HepG2 (cell line): ENCODE results near the gene TMEM39B. TPM values are rescaled to one million over a fixed set of nuclear protein-coding genes. Genes with fewer than 3 reads are reported as not detected.

Experiments
- AGO1 ChIP-seq: fragments of 200-400 bp; formaldehyde crosslinking; IDR thresholded peaks from 2 replicates; pipeline ENCODE4 v1.6.1; 2017; ENCODE audit warnings: mild to moderate bottlenecking, low read depth, low read length, moderate library complexity; ENCODE audit not compliant: poor library complexity, severe bottlenecking
- BORCS8-MEF2B ChIP-seq: sonication (generic); formaldehyde crosslinking; IDR thresholded peaks from 2 replicates; pipeline ENCODE4 v1.8.0; 2022; ENCODE audit warnings: mild to moderate bottlenecking, missing genetic modification reagents
- HNF4A ChIP-seq: sonication (generic); formaldehyde crosslinking; IDR thresholded peaks from 2 replicates; pipeline ENCODE4 v1.4.0; 2020; ENCODE audit warnings: missing genetic modification reagents
- HOXA5 ChIP-seq: sonication (generic); formaldehyde crosslinking; IDR thresholded peaks from 2 replicates; pipeline ENCODE4 v1.4.0; 2020; ENCODE audit warnings: missing genetic modification reagents
- JUN ChIP-seq: sonication (generic); formaldehyde crosslinking; IDR thresholded peaks from 2 replicates; pipeline ENCODE4 v1.4.0; 2020; ENCODE audit warnings: mild to moderate bottlenecking, missing genetic modification reagents
- KDM2A ChIP-seq: sonication (generic); formaldehyde crosslinking; IDR thresholded peaks from 2 replicates; pipeline ENCODE4 v1.4.0; 2020; ENCODE audit warnings: low read depth, missing genetic modification reagents, borderline replicate concordance
- MTA1 ChIP-seq: sonication (generic); formaldehyde crosslinking; IDR thresholded peaks from 2 replicates; pipeline ENCODE4 v1.4.0; 2020; ENCODE audit warnings: missing genetic modification reagents, mild to moderate bottlenecking, borderline replicate concordance
- NCOA1 ChIP-seq: sonication (generic); formaldehyde crosslinking; IDR thresholded peaks from 2 replicates; pipeline ENCODE4 v1.9.0; 2021; ENCODE audit warnings: missing genetic modification reagents
- PITX1 ChIP-seq: sonication (generic); formaldehyde crosslinking; IDR thresholded peaks from 2 replicates; pipeline ENCODE4 v1.5.1; 2020; ENCODE audit warnings: mild to moderate bottlenecking, missing genetic modification reagents
- SP1 ChIP-seq, 2 experiments: fragments of 450-650 bp in 1 of 2; sonication (generic) in 1 of 2; formaldehyde crosslinking in 1 of 2; IDR thresholded peaks; 2 replicates each; pipeline versions ENCODE4 v1.4.0 to v1.6.1; 2016 to 2020; ENCODE audit warnings: missing genetic modification reagents in 1 of 2
- ZNF274 ChIP-seq: sonication (generic); formaldehyde crosslinking; IDR thresholded peaks from 2 replicates; pipeline ENCODE4 v1.5.1; 2020; ENCODE audit warnings: mild to moderate bottlenecking, missing genetic modification reagents
- ZNF34 ChIP-seq: sonication (generic); formaldehyde crosslinking; IDR thresholded peaks from 2 replicates; pipeline ENCODE4 v1.4.0; 2020; ENCODE audit warnings: mild to moderate bottlenecking, missing genetic modification reagents, borderline replicate concordance
- ZNF567 ChIP-seq: sonication (generic); formaldehyde crosslinking; IDR thresholded peaks from 2 replicates; pipeline ENCODE4 v1.8.1; 2023; ENCODE audit warnings: mild to moderate bottlenecking, missing genetic modification reagents, borderline replicate concordance
- polyA plus RNA-seq, 8 experiments: library from polyadenylated mRNA; depleted of rRNA in 3 of 8; stranded (reverse) in 7 of 8; unstranded in 1 of 8; fragments of >200 nt; fragmentation: Illumina TruSeq in 4 of 8; extraction: Trizol in 4 of 8; gene quantifications; 2 replicates each; pipeline versions ENCODE4 v1.2.1 to v1.2.3, GENCODE V29; 2011 to 2016; ENCODE audit warnings: low read depth in 4 of 8, missing spikeins in 1 of 8, mixed read lengths in 1 of 8; ENCODE audit not compliant: insufficient read depth in 1 of 8
- total RNA-seq, 5 experiments: library from RNA; depleted of rRNA; stranded (reverse); fragments of >200 nt; fragmentation: Illumina TruSeq; extraction: Trizol; gene quantifications; 2 replicates each; pipeline ENCODE4 v1.2.3, GENCODE V29; 2016; ENCODE audit warnings: low read depth in 1 of 5
- TF ChIP-seq, protein P1 (sequence below): sonication (generic); formaldehyde crosslinking; IDR thresholded peaks from 2 replicates; pipeline ENCODE4 v1.8.0; 2022; ENCODE audit warnings: mild to moderate bottlenecking, missing genetic modification reagents; ENCODE audit not compliant: insufficient replicate concordance
- TF ChIP-seq, protein P2 (sequence below): sonication (generic); formaldehyde crosslinking; IDR thresholded peaks from 2 replicates; pipeline ENCODE4 v1.4.0; 2020; ENCODE audit warnings: mild to moderate bottlenecking, missing genetic modification reagents, borderline replicate concordance
- TF ChIP-seq, protein P3 (sequence below): sonication (generic); formaldehyde crosslinking; IDR thresholded peaks from 2 replicates; pipeline ENCODE4 v1.5.1; 2020; ENCODE audit warnings: missing genetic modification reagents, mild to moderate bottlenecking, borderline replicate concordance
- TF ChIP-seq, protein P4 (sequence below), 2 experiments: fragments of 450-650 bp in 1 of 2; sonication (generic) in 1 of 2; formaldehyde crosslinking; IDR thresholded peaks; 2 replicates each; pipeline versions ENCODE4 v1.5.0 to v1.8.0; 2020 to 2022; ENCODE audit warnings: mild to moderate bottlenecking in 1 of 2, missing genetic modification reagents in 1 of 2
- TF ChIP-seq, protein P5 (sequence below): conservative IDR thresholded peaks from 2 replicates; pipeline ENCODE4 v1.6.1; 2018; ENCODE audit warnings: missing genetic modification reagents

TMEM39B gene
- total and polyA plus RNA-seq, 2 of the 13 experiments (the other 11 are each of a cell fraction or from before 2014, with no cell fraction given) = 4.9 to 10.4 TPM

DNA sequence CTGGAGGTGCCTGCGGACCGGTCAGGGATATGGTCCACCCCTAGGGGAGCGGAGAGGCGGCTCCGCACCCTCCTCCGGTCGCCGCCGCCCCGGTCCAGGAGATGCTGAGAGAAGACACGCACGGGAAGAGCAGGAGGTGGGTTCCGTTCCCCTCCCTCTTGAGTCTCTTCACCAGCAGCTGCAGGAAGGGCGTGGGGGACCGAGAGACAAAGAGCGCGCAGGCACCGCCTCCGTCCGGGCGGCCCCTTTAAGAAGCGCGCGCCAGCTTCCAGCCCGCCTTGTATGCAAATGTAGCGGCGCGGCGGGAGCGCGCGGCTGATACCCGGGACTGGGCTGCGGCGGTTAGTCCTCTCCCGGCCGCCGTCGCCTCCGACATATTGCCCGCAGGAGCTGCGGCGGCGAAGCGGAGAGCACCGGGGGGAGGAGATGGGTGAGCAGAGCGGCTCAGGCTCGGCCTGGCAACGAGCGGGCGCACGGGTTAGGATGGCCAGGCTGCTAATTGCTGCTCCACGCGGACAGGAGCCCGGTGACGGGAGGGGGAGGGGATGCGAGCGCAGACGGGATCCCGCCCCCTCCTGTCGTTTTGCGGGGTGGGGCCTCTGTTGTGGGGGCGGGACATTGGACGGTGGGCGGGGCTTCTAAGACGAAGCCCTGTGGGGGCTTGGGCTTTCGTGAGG is at the start of gene TMEM39B (continued):
- TF ChIP-seq, protein P1, sequence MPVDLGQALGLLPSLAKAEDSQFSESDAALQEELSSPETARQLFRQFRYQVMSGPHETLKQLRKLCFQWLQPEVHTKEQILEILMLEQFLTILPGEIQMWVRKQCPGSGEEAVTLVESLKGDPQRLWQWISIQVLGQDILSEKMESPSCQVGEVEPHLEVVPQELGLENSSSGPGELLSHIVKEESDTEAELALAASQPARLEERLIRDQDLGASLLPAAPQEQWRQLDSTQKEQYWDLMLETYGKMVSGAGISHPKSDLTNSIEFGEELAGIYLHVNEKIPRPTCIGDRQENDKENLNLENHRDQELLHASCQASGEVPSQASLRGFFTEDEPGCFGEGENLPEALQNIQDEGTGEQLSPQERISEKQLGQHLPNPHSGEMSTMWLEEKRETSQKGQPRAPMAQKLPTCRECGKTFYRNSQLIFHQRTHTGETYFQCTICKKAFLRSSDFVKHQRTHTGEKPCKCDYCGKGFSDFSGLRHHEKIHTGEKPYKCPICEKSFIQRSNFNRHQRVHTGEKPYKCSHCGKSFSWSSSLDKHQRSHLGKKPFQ (CRISPR knock-in tag) = peak; percentile 61
- TF ChIP-seq AGO1 (peak; percentile 27), HNF4A (CRISPR knock-in tag) (no peak), ZNF274 (CRISPR knock-in tag) (peak; percentile 87; the same call in 1 of the 2 replicates), ZNF567 (0 out of 2 replicates have a peak, but pooled peaks have one; percentile 18), SP1 (IDR thresholded peaks at IDR 0.05) (no peak), SP1 (CRISPR knock-in tag; IDR thresholded peaks at IDR 0.05) (peak; percentile 68; the same call in 1 of the 2 replicates), PITX1 (peak; percentile 23; the same call in 1 of the 2 replicates), ZNF34 (CRISPR knock-in tag) (no peak), MTA1 (CRISPR knock-in tag) (peak; percentile 19; the same call in 1 of the 2 replicates), HOXA5 (CRISPR knock-in tag) (peak; percentile 53; the same call in 1 of the 2 replicates), BORCS8-MEF2B (CRISPR knock-in tag) (no peak), NCOA1 (CRISPR knock-in tag) (peak; percentile 83; the same call in 1 of the 2 replicates), KDM2A (peak; percentile 60; the same call in 1 of the 2 replicates), JUN (no peak)
- TF ChIP-seq, protein P2, sequence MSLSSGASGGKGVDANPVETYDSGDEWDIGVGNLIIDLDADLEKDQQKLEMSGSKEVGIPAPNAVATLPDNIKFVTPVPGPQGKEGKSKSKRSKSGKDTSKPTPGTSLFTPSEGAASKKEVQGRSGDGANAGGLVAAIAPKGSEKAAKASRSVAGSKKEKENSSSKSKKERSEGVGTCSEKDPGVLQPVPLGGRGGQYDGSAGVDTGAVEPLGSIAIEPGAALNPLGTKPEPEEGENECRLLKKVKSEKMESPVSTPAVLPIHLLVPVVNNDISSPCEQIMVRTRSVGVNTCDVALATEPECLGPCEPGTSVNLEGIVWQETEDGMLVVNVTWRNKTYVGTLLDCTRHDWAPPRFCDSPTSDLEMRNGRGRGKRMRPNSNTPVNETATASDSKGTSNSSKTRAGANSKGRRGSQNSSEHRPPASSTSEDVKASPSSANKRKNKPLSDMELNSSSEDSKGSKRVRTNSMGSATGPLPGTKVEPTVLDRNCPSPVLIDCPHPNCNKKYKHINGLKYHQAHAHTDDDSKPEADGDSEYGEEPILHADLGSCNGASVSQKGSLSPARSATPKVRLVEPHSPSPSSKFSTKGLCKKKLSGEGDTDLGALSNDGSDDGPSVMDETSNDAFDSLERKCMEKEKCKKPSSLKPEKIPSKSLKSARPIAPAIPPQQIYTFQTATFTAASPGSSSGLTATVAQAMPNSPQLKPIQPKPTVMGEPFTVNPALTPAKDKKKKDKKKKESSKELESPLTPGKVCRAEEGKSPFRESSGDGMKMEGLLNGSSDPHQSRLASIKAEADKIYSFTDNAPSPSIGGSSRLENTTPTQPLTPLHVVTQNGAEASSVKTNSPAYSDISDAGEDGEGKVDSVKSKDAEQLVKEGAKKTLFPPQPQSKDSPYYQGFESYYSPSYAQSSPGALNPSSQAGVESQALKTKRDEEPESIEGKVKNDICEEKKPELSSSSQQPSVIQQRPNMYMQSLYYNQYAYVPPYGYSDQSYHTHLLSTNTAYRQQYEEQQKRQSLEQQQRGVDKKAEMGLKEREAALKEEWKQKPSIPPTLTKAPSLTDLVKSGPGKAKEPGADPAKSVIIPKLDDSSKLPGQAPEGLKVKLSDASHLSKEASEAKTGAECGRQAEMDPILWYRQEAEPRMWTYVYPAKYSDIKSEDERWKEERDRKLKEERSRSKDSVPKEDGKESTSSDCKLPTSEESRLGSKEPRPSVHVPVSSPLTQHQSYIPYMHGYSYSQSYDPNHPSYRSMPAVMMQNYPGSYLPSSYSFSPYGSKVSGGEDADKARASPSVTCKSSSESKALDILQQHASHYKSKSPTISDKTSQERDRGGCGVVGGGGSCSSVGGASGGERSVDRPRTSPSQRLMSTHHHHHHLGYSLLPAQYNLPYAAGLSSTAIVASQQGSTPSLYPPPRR (CRISPR knock-in tag) = peak; percentile 66; the same call in 1 of the 2 replicates
- TF ChIP-seq, protein P3, sequence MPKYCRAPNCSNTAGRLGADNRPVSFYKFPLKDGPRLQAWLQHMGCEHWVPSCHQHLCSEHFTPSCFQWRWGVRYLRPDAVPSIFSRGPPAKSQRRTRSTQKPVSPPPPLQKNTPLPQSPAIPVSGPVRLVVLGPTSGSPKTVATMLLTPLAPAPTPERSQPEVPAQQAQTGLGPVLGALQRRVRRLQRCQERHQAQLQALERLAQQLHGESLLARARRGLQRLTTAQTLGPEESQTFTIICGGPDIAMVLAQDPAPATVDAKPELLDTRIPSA (CRISPR knock-in tag) = no peak; the same call in 1 of the 2 replicates
- TF ChIP-seq, protein P4, sequence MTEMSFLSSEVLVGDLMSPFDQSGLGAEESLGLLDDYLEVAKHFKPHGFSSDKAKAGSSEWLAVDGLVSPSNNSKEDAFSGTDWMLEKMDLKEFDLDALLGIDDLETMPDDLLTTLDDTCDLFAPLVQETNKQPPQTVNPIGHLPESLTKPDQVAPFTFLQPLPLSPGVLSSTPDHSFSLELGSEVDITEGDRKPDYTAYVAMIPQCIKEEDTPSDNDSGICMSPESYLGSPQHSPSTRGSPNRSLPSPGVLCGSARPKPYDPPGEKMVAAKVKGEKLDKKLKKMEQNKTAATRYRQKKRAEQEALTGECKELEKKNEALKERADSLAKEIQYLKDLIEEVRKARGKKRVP (CRISPR knock-in tag; IDR thresholded peaks at IDR 0.05) = no peak
- TF ChIP-seq, protein P5, sequence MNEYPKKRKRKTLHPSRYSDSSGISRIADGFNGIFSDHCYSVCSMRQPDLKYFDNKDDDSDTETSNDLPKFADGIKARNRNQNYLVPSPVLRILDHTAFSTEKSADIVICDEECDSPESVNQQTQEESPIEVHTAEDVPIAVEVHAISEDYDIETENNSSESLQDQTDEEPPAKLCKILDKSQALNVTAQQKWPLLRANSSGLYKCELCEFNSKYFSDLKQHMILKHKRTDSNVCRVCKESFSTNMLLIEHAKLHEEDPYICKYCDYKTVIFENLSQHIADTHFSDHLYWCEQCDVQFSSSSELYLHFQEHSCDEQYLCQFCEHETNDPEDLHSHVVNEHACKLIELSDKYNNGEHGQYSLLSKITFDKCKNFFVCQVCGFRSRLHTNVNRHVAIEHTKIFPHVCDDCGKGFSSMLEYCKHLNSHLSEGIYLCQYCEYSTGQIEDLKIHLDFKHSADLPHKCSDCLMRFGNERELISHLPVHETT (CRISPR knock-in tag) = peak; percentile 78
